Tongue (tissue), 2 donors: ENCODE measurements around the gene RER1. TPM values are rescaled to one million over a fixed set of nuclear protein-coding genes. Genes with fewer than 3 reads are reported as not detected.

Source experiments
- DNase-seq: peaks from one replicate; pipeline ENCODE4 v3.0.0-alpha.2; 2015
- total RNA-seq: library from RNA; depleted of rRNA; stranded (reverse); fragments of >200 nt; gene quantifications from one replicate; pipeline ENCODE4 v1.2.3, GENCODE V29; 2014

Gene RER1
- total RNA-seq, 1 donor from 2014 or later = 56.2 TPM

DNA sequence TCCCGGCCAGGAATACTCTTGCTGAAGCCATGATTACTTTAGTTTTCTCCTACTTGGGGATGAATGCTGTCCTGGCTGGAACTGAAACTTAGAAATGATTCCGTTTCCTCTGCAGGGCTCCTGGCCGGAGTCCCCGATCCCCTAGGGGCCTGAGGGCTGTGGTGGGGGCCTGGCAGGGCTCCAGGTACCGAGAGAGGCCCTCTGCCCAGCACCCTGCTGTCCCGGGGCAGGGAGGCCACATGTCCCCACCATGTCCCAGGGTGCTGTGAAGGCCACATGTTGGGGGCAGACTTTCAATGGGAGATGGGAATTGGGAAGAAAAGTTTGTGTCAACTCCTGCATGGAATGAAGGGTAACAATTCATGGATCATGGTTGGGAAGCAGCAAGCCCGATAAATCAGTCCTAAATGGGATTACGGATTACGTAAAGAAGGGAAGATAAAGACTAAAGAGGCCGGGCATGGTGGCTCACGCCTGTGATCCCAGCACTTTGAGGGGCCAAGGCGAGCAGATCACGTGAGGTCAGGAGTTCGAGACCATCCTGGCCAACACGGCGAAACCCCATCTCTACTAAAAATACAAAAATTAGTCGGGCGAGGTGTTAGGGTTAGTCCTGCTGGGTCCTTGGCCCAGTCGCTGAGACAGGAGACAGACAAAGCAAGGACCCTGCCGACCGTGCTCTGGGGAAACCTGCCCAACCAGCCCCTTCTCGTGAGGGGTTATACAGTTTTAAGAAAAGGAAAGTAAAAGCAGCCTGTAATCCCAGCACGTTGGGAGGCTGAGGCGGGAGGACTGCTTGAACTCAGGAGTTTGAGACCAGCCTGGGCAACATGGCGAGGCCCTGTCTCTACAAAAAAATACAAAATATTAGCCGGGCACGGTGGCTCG lies 37.8 kb upstream of the RER1 start:
- no peak for DNase-seq

DNA sequence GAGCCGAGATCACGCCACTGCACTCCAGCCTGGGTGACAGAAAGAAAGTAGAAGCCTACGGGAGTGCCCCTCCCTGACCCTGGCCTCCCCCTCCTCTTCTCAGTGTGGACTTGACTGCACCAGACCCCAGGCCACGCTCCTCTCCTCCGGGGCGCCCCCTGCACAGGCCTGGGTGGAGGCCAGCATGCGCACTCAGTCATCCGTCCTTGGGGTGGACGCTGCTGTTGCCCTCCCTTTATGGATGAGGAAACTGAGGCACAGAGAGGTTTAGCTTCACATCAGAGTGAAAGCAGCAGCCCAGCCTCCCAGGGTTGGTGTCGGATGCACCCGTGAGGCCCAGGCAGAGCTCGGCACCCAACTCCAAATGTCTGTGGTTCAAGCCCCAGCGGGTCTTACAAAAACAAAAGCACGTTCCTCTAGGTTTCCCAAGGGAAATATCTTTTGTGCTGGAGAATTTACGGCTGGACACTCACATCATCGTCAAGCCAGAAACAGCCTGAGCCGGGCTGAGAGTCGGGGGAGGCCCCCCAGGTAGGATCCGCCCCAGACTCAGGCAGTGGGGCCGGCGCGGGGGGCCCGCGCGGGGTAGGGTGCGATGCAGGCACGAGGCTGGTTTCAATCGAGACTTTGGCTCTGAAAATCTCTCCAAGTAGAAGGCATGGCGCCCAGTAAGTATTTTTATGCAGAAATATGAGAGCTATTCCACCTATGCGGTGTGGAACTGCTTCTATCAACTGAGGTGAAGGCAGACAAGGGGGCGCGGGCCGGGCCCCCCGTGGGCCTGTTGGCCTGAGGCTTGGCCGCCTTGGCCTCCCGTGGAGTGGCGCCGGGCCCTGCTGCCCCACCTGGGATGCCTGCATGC lies 36.9 kb upstream of the RER1 start:
- peak; percentile 52 for DNase-seq

GRCh38 chr1:2355373-2356261 lies 36.0 kb upstream of the RER1 start:
- DNase-seq = no peak

- no peak for DNase-seq
Observed at GRCh38 chr1:2356401-2356800, 35.2 kb upstream of the RER1 start.

DNA sequence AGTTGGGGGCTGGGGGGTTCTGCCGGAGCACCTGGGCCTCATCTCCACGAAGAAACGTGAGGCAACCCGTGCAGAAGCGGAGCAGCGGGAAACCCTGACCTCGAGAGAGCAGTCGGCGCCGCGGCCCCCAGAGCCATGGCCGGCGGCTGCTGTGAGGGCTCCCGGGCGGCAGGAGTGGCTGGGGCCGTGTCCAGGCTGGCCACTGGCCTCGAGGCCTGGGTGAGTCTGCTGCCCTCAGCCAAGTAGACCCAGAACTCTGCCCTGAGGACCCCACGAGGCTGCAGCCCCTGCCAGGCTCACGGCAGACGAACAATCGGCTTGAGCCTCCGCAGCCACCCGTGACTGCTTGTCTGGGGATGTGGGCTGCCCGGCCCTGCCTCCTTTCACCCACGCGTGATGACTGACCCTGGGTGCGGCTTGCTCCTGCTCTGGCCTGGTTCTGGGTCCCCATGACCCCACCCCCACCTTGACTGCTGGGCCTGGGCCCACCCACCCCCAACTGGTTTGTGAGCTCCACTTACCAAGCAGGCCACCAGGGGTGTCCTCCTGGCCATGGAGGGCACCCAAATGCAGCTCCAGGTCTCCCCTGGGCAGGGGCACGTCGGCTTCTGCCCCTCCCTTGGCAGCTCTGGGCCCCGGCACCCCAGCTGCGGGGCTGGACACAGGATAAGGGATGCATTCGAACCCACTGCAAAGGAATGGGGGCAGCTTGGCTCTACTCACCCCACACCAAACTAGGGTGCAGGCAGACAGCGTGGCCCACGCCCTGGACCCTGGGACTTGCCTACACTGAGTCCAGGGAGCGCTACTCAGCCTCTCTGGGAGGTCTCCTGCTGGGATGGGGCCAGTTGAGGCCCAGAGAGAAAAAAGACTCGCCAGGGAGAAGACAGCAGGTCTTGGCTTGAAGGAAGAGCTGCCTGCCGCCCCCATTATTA lies 34.5 kb upstream of the RER1 start:
- no peak for DNase-seq

DNA sequence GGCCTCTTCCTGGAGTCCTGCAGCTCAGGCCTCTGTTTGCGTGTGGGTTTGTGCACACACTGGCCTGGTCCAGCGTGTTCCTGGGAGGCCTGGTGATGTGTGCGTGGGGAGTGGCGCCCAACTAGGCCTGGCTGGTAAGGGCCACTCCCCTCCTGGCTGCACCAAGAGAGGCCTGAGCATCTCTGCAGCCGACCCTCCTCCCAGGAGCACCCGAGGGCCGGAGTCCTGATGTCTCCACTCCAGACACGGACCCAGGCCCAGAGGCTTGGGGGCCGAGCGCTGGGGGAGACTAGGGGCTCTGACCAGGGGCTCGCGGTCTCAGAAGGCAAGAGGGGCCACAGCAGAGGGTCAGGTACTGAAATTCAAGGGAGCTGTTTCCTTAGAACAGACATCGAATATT lies 33.6 kb upstream of the RER1 start:
- DNase-seq = no peak

DNA sequence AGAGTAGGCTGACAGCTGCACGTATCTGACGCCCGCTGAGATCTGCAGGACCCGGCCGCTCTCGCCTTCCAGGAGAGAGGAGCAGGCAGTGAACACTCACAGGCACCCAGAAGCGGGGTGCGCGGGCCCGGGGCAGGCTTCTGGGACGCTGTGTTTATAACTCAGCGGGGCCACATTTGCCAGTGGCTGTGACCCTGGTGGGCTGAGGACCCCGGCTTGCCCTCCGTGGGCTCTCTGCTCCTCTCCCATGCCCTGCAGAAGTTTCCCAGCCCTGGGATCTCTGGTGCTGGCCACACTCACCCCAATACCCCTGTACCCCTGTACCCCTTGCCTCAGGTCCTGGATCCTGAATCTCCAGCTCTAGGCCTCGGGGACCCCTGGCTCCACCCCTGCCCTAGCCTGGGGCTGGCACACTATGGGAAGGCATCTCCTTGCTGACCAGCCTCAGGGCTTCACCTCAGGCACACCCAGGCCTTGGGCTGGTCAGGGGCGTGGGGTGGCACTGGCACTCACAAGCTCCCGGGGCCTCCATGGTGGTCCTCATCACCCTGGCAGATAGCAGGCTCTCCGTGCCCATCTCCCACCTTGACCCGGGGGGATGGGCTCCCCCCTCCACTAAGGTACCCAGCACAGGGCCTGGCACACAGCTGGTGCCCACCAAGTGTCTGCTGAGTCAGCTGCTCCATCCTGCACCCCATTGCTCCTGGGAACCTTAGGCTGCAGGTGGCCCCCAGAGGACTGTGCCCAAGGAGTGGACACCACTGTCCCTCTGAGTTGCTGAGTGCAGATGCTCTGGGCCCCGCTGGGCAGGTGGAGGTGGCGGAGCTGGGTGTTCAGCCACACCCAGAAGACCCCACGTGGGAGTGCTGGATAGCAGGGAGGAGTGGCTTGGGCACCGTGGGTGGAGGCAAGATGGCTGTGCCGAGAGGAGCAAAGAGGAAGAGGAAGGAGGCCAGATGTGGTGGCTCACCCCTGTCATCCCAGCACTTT lies 32.7 kb upstream of the RER1 start:
- DNase-seq = no peak

DNA sequence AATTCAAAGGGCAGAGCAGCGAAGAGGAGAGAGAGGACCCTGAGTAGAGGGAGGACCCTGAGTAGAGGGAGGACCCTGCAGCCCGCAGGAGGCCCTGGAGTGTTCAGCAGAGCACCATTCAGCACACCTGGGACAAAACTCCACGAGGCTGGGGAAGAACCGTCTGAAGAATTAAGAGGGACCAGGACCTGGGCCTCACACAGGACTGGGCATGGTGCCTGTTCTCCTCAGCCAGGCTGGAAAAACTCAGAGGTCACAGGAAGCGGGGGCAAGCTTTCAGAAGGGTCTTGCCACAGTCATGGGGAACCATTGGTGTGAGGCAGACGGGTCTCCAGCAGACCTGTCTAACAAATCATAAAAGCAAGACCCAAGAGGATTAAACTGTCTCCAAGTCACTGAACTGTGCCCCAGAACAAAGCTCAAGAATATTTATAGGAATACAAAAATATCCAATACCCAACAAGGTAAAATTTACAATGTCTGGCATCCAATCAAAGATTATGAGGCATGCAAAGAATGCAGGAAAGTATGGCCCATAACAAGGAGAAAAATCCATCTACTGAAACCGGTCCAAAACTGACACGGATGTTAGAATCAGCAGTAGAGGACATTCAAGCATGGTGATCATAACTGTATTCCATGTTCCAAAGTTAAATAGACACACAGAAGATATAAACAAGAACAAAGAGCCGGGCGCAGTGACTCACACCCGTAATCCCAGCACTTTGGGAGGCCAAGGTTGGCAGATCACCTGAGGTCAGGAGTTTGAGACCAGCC lies 30.9 kb upstream of the RER1 start:
- no peak for DNase-seq

- DNase-seq = no peak
Observed at GRCh38 chr1:2363847-2364513, 27.7 kb upstream of the RER1 start.

DNA sequence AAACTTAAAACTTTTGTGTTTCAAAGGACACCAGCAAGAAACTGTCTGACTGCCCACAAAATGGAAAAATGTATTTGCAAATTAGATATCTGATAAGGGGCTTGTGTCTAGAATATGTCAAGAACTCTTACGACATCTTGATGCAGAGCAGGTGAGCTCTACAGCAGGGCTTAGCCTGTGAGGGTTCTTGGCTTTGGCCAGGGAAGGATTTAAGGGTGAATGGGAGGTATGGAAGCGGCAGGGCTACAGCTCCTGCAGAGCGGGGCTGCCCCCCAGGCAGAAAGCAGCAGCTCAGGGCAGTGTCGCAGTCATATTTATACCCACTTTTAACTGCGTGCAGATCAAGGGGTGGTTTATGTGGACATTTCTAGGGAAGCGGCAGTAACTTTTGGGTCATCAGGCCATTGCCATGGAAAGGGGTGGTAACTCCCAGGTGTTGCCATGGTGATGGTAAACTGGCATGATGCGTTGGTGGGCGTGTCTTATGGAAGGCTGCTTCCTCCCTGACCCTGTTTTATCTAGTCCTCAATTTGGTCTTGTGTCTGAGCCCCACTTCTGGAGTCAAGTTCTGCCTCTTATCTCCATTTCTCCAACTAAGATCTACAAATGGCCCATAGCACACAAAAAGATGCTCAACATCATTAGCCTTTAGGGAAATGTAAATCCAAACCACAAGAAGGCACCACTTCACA lies 23.4 kb upstream of the RER1 start:
- DNase-seq = no peak

DNA sequence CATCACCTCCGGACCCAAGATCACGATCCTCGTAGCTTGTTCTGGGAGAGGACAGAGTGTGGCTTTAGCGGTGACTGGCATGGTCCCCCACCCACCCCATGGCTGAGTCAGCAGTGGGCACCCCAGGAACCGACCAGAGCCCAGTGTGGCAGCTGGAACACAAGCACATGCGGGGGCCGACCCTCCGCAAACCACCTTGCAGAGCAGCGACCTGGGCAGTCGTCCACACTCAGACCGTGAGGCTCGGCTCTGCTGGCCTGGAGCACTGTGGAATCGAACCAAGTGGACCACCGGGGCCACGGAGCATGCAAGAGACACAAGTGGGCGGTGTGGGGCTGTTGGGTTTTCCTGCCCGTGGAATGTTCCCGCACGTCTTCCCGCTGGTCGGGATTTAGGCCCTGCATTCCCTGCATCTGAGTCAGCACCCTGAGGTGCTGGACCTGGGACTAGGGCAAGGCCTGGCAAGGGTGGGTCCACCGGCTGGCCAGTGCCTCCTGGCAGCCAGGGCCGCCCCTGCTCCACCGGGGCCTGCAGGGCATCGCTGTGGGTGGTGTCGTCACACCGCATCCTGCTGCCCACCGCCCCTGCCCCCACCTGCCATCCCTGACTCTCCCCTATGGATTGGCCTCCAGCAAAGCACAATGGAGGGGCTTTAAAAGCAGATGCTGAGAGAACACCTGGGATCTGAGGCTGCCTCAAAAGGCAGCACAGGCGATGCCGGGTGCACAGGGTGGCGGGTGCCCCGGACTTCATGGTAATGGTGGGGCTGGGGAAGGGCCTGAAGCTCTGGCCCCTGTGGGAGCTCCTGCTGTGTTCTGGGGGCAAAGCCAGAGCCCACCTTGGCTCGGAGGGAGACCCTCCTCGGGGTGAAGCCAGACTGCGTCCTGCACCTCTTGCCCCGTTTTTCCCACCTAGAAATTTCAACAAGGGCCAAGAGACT lies 18.8 kb upstream of the RER1 start:
- DNase-seq = no peak

DNA sequence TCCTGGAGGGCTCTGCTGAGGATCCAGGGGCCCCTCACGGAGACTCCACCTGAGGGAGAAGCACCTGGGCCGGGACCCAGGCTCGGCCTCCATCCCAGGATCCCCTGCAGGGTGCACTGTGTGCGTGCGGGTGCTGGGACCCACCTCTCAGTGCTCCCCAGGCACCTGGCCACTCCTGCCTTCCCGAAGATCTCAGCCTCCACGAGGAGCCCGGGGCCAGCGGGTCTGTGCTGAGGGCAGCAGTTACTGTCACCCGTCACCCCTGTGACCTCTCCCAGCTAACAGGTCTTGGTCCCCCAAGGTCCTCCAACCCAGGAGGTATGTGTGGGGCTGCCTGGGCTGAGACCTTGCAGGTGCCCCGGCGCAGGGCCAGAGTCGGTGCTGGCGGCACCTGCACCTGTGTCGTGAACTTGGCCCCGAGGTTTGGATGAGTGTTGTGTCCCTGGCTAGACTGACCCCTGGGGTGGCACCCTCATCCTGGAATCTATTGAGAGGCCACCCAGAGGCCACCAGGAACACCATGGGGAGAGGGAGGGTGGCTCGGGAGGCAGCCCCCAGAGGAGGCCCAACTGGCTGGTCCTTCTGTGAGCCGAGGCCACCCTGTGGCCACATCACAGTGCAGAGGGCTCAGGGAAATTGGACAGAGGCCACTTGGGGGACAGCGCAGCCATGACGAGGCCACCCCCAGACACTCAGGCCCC lies 17.9 kb upstream of the RER1 start:
- DNase-seq = no peak

GRCh38 chr1:2374252-2375155 lies 17.1 kb upstream of the RER1 start:
- DNase-seq = no peak

GRCh38 chr1:2375246-2375922 lies 16.3 kb upstream of the RER1 start:
- no peak for DNase-seq
